H1 (cell line): ENCODE results near the gene TIMP3. TPM values are rescaled to one million over a fixed set of nuclear protein-coding genes. Genes with fewer than 3 reads are reported as not detected.

Experiments
- CTBP2 ChIP-seq: IDR thresholded peaks from 2 replicates; pipeline ENCODE4 v1.7.0; 2011; ENCODE audit warnings: borderline replicate concordance, mild to moderate bottlenecking, moderate library complexity, mixed read lengths, low read length; ENCODE audit not compliant: insufficient read depth, insufficient read length
- KDM4A ChIP-seq: IDR thresholded peaks from one replicate; pipeline ENCODE4 v1.7.1; 2012; ENCODE audit warnings: low read depth, mild to moderate bottlenecking, moderate library complexity, low read length, inconsistent platforms; ENCODE audit not compliant: severe bottlenecking
- SIX5 ChIP-seq: IDR thresholded peaks from 2 replicates; pipeline ENCODE4 v1.6.1; 2011; ENCODE audit warnings: mild to moderate bottlenecking, low read depth, low read length
- TAF1 ChIP-seq: IDR thresholded peaks from 2 replicates; pipeline ENCODE4 v1.6.1; 2011; ENCODE audit warnings: mild to moderate bottlenecking, low read depth, low read length
- polyA plus RNA-seq, 7 experiments: library from polyadenylated mRNA; depleted of rRNA in 3 of 7; stranded (reverse) in 5 of 7; unstranded in 2 of 7; fragments of >200 nt in 5 of 7; fragments of 200-250 nt in 2 of 7; gene quantifications; 1 replicate in 5 of 7; 2 replicates in 1 of 7; 4 replicates in 1 of 7; pipeline versions ENCODE4 v1.2.1 to v1.2.3, GENCODE V29; 2011 to 2013; ENCODE audit warnings: missing spikeins in 2 of 7, mixed read lengths in 2 of 7
- total RNA-seq: library from RNA; stranded (reverse); fragmentation: NEBNext Ultra II Directional; extraction: Animal tissue kit (Norgen Biotek cat#: 25700); gene quantifications from 2 replicates; pipeline ENCODE4 v1.2.1, GENCODE V29; 2021
- TF ChIP-seq, protein P1 (sequence below): fragments of 300-600 bp; sonication (generic); IDR thresholded peaks from 2 replicates; pipeline ENCODE4 v1.7.1; 2012; ENCODE audit warnings: low read length, moderate library complexity, mild to moderate bottlenecking, inconsistent platforms; ENCODE audit not compliant: insufficient replicate concordance

TIMP3 gene
- total and polyA plus RNA-seq, 2 of the 8 experiments (the other 6 are each of a cell fraction or from before 2014, with no cell fraction given), result 1.3 to 4.7 TPM

- TF ChIP-seq SIX5 (no peak), TAF1 (no peak), KDM4A (no peak), CTBP2 (no peak)
- TF ChIP-seq, protein P1, sequence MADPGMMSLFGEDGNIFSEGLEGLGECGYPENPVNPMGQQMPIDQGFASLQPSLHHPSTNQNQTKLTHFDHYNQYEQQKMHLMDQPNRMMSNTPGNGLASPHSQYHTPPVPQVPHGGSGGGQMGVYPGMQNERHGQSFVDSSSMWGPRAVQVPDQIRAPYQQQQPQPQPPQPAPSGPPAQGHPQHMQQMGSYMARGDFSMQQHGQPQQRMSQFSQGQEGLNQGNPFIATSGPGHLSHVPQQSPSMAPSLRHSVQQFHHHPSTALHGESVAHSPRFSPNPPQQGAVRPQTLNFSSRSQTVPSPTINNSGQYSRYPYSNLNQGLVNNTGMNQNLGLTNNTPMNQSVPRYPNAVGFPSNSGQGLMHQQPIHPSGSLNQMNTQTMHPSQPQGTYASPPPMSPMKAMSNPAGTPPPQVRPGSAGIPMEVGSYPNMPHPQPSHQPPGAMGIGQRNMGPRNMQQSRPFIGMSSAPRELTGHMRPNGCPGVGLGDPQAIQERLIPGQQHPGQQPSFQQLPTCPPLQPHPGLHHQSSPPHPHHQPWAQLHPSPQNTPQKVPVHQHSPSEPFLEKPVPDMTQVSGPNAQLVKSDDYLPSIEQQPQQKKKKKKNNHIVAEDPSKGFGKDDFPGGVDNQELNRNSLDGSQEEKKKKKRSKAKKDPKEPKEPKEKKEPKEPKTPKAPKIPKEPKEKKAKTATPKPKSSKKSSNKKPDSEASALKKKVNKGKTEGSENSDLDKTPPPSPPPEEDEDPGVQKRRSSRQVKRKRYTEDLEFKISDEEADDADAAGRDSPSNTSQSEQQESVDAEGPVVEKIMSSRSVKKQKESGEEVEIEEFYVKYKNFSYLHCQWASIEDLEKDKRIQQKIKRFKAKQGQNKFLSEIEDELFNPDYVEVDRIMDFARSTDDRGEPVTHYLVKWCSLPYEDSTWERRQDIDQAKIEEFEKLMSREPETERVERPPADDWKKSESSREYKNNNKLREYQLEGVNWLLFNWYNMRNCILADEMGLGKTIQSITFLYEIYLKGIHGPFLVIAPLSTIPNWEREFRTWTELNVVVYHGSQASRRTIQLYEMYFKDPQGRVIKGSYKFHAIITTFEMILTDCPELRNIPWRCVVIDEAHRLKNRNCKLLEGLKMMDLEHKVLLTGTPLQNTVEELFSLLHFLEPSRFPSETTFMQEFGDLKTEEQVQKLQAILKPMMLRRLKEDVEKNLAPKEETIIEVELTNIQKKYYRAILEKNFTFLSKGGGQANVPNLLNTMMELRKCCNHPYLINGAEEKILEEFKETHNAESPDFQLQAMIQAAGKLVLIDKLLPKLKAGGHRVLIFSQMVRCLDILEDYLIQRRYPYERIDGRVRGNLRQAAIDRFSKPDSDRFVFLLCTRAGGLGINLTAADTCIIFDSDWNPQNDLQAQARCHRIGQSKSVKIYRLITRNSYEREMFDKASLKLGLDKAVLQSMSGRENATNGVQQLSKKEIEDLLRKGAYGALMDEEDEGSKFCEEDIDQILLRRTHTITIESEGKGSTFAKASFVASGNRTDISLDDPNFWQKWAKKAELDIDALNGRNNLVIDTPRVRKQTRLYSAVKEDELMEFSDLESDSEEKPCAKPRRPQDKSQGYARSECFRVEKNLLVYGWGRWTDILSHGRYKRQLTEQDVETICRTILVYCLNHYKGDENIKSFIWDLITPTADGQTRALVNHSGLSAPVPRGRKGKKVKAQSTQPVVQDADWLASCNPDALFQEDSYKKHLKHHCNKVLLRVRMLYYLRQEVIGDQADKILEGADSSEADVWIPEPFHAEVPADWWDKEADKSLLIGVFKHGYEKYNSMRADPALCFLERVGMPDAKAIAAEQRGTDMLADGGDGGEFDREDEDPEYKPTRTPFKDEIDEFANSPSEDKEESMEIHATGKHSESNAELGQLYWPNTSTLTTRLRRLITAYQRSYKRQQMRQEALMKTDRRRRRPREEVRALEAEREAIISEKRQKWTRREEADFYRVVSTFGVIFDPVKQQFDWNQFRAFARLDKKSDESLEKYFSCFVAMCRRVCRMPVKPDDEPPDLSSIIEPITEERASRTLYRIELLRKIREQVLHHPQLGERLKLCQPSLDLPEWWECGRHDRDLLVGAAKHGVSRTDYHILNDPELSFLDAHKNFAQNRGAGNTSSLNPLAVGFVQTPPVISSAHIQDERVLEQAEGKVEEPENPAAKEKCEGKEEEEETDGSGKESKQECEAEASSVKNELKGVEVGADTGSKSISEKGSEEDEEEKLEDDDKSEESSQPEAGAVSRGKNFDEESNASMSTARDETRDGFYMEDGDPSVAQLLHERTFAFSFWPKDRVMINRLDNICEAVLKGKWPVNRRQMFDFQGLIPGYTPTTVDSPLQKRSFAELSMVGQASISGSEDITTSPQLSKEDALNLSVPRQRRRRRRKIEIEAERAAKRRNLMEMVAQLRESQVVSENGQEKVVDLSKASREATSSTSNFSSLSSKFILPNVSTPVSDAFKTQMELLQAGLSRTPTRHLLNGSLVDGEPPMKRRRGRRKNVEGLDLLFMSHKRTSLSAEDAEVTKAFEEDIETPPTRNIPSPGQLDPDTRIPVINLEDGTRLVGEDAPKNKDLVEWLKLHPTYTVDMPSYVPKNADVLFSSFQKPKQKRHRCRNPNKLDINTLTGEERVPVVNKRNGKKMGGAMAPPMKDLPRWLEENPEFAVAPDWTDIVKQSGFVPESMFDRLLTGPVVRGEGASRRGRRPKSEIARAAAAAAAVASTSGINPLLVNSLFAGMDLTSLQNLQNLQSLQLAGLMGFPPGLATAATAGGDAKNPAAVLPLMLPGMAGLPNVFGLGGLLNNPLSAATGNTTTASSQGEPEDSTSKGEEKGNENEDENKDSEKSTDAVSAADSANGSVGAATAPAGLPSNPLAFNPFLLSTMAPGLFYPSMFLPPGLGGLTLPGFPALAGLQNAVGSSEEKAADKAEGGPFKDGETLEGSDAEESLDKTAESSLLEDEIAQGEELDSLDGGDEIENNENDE, result no peak
Measured at GRCh38 chr22:32874976-32875375, 73.5 kb downstream of the TIMP3 start (continued).
